GM18526 (cell line): Measurements from ENCODE around the gene DHRS3.

Source experiments
- POLR2A ChIP-seq: IDR thresholded peaks from 3 replicates; pipeline ENCODE4 v1.6.1; 2011; ENCODE audit not compliant: insufficient read length; ENCODE audit errors: extremely low read depth

DHRS3 gene

GRCh38 chr1:12548279-12548972 is 69.6 kb downstream of the DHRS3 start:
- TF ChIP-seq POLR2A, result no peak

- TF ChIP-seq POLR2A, result no peak
Measured at GRCh38 chr1:12547586-12548225, 70.3 kb downstream of the DHRS3 start.

GRCh38 chr1:12546771-12547585 is 71.0 kb downstream of the DHRS3 start:
- no peak for TF ChIP-seq POLR2A

- no peak for TF ChIP-seq POLR2A
Measured at GRCh38 chr1:12544992-12545391, 73.0 kb downstream of the DHRS3 start.

- no peak for TF ChIP-seq POLR2A
Measured at GRCh38 chr1:12544357-12544756, 73.7 kb downstream of the DHRS3 start.

- no peak for TF ChIP-seq POLR2A
Measured at GRCh38 chr1:12543740-12544154, 74.3 kb downstream of the DHRS3 start.

GRCh38 chr1:12542616-12543592 is 75.1 kb downstream of the DHRS3 start:
- TF ChIP-seq POLR2A, result no peak

- no peak for TF ChIP-seq POLR2A
Measured at GRCh38 chr1:12542138-12542465, 75.9 kb downstream of the DHRS3 start.

GRCh38 chr1:12541274-12542137 is 76.5 kb downstream of the DHRS3 start:
- no peak for TF ChIP-seq POLR2A

- no peak for TF ChIP-seq POLR2A
Measured at GRCh38 chr1:12540580-12541273, 77.3 kb downstream of the DHRS3 start.

- TF ChIP-seq POLR2A, result no peak
Measured at GRCh38 chr1:12539705-12540579, 78.1 kb downstream of the DHRS3 start.

- TF ChIP-seq POLR2A, result no peak
Measured at GRCh38 chr1:12539320-12539704, 78.7 kb downstream of the DHRS3 start.
